GM12872 (cell line): Measurements from ENCODE around the gene B3GALNT2.

Experiments
- CTCF ChIP-seq: IDR thresholded peaks from 3 replicates; pipeline ENCODE4 v1.5.1; 2011; ENCODE audit warnings: low read depth, mild to moderate bottlenecking, low read length, moderate library complexity; ENCODE audit not compliant: insufficient read depth

The B3GALNT2 gene

GRCh38 chr1:235423214-235423652 is 81.0 kb downstream of the B3GALNT2 start:
- no peak for TF ChIP-seq CTCF

DNA sequence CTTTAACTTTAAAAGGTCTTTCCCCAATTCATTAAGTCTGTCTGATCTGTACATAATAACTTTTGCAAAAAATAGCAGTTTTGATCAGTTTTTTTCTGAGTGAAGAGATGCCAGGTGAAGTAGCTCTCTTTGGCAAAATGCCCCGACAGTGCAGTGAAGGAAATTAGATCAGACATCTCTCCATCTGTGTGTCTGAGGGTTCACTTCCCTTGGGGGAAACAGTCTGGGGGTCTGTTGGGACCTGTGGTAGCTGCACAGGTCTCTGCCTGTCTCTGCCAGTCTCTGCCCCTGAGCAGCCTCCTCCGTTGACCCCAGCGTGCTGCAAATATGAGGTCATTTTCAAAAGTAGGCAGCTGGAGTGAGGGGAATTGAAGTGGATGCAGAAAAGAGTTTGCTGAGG is 82.5 kb downstream of the B3GALNT2 start:
- no peak for TF ChIP-seq CTCF

DNA sequence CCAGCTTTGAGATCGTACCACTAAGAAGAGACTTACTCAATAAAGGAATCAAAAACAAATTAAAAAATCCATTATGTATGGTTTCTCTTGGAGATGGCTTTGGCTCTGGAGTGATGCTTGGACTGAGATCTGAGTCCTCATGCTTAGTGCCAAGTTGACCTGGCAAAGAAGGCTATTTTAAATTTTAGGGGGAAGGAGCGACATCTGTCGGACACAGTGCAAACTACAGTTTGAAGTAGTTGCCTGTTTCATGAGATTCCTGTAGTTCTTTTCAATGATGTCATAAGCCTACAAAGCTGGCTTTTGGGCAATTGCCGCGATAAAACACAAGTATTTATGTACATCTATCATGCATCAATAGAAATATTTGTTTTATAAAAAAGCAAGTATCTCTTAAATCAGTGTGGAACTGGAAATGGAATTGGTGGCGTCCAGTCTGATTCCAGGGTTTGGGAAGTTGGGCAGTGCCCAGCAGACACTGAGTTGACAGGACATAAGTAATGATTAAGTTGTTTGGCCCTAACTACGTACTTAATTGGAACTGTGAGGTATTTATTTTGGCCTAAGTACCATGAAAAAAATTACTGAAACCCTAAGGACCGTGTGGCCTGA is 87.1 kb downstream of the B3GALNT2 start:
- TF ChIP-seq CTCF, result peak; percentile 86

DNA sequence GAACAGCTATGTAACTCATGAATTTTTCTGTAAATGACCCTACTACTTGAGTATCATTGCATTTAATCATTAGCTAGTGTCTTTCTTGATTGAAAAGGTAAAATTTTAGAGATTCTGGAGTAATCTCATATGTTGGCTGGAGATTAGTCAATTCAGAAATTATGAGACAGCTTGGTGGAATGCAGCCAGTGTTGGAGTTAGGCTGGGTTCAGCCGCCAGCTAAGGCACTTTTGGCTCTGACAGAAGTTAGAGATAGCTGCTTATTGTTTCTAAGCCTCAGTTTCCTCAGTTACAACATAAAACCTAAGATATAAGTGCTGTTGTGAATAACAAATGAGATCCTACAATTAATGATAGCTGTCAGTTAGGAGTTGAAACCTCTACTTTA is 87.6 kb downstream of the B3GALNT2 start:
- TF ChIP-seq CTCF, result no peak

- peak; percentile 78 for TF ChIP-seq CTCF
Observed at GRCh38 chr1:235415008-235415904, 89.0 kb downstream of the B3GALNT2 start.

- no peak for TF ChIP-seq CTCF
Observed at GRCh38 chr1:235411489-235412486, 92.5 kb downstream of the B3GALNT2 start.

DNA sequence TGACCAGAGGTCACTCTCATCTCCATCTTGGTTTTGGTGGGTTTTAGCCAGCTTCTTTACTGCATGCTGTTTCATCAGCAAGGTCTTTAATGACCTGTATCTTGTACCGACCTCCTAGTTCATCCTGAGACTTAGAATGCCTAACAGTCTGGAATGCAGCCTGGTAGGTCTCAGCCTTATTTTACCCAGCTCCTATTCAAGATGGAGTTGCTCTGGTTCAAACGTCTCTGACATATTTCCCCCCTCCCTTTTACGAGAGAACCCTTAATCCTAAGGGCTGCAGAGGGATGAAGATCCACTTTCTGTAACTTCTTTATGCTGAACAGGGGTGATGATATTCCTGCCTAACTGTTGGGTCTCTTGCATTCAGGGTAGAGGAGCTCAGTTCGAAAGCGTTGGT is 93.8 kb downstream of the B3GALNT2 start:
- no peak for TF ChIP-seq CTCF
